ENCODE data around the gene TRMT5.

Gene TRMT5

GRCh38 chr14:60981633-60982455 is 965 bp upstream of the TRMT5 start:
- TF ChIP-seq CTCF (IDR thresholded peaks at IDR 0.05): no peak
- Histone ChIP-seq H3K4me3 (ENCODE audit: low read depth in 1 of 2, low read length in 1 of 2) (peak overlapping the region; percentile 75 to 80), H3K27ac (peak overlapping the region; percentile 34), H3K27me3 (no peaks in the 10 kb centered on the region), H3K36me3 (no peaks in the 10 kb centered on the region), H3K9me3 (no peaks in the 10 kb centered on the region), H3K4me1 (ENCODE audit: control insufficient read depth in 1 of 2, insufficient read depth in 1 of 2, low read depth in 1 of 2, low read length in 1 of 2) (peaks cover 13 to 16% of the 10 kb centered on the region in 2 experiments)

- Histone ChIP-seq H3K4me1 (ENCODE audit: control insufficient read depth in 1 of 2, insufficient read depth in 1 of 2, low read depth in 1 of 2, low read length in 1 of 2) (peaks cover 13 to 16% of the 10 kb centered on the region in 2 experiments), H3K4me3 (ENCODE audit: low read depth in 1 of 2, low read length in 1 of 2) (no peak overlapping the region), H3K27ac (no peak overlapping the region), H3K9me3 (no peaks in the 10 kb centered on the region), H3K36me3 (no peaks in the 10 kb centered on the region), H3K27me3 (no peaks in the 10 kb centered on the region)
- TF ChIP-seq CTCF (IDR thresholded peaks at IDR 0.05): no peak
Observed at GRCh38 chr14:60977847-60978246, 3.0 kb downstream of the TRMT5 start.

- Histone ChIP-seq H3K4me1 (ENCODE audit: control insufficient read depth in 1 of 2, insufficient read depth in 1 of 2, low read depth in 1 of 2, low read length in 1 of 2) (peaks cover under 1 to 1% of the 10 kb centered on the region in 2 experiments), H3K4me3 (ENCODE audit: low read depth in 1 of 2, low read length in 1 of 2) (no peak overlapping the region), H3K9me3 (no peaks in the 10 kb centered on the region), H3K27ac (no peak overlapping the region), H3K27me3 (no peaks in the 10 kb centered on the region), H3K36me3 (no peaks in the 10 kb centered on the region)
- no peak for TF ChIP-seq CTCF (IDR thresholded peaks at IDR 0.05)
Observed at GRCh38 chr14:60975551-60975950, 5.3 kb downstream of the TRMT5 start.

GRCh38 chr14:60974090-60974651 is 6.7 kb downstream of the TRMT5 start:
- peaks cover 0 to 4% of the 10 kb centered on the region in 2 experiments for H3K4me1 ChIP-seq (ENCODE audit: control insufficient read depth in 1 of 2, insufficient read depth in 1 of 2, low read depth in 1 of 2, low read length in 1 of 2)
- no peaks in the 10 kb centered on the region for H3K27me3 ChIP-seq
- no peaks in the 10 kb centered on the region for H3K36me3 ChIP-seq
- no peak overlapping the region for H3K27ac ChIP-seq
- no peaks in the 10 kb centered on the region for H3K9me3 ChIP-seq
- no peak for TF ChIP-seq CTCF (IDR thresholded peaks at IDR 0.05)
- H3K4me3 ChIP-seq (ENCODE audit: low read depth in 1 of 2, low read length in 1 of 2): no peak overlapping the region

- Histone ChIP-seq H3K9me3 (no peaks in the 10 kb centered on the region), H3K4me3 (ENCODE audit: low read depth in 1 of 2, low read length in 1 of 2) (no peak overlapping the region), H3K27ac (no peak overlapping the region), H3K27me3 (no peaks in the 10 kb centered on the region), H3K36me3 (no peaks in the 10 kb centered on the region), H3K4me1 (ENCODE audit: control insufficient read depth in 1 of 2, insufficient read depth in 1 of 2, low read depth in 1 of 2, low read length in 1 of 2) (peaks cover 0 to 4% of the 10 kb centered on the region in 2 experiments)
- no peak for TF ChIP-seq CTCF (IDR thresholded peaks at IDR 0.05)
Observed at GRCh38 chr14:60973070-60973469, 7.8 kb downstream of the TRMT5 start.

Data from neutrophil (primary cell).